GM06990 (cell line): Measurements from ENCODE around the gene PTK7.

Source experiments
- DNase-seq: peaks from one replicate; pipeline ENCODE4 v3.0.0-alpha.2; 2011; ENCODE audit not compliant: insufficient read length; ENCODE audit errors: extremely low read depth
- H3K27me3 ChIP-seq: replicated peaks from 2 replicates; pipeline ENCODE4 v1.6.0; 2011; ENCODE audit warnings: low read length; ENCODE audit not compliant: control insufficient read depth, insufficient read depth
- H3K36me3 ChIP-seq: 2 replicates; pipeline ENCODE4 v1.5.1; 2011; ENCODE audit warnings: low read length; ENCODE audit not compliant: control insufficient read depth, insufficient read depth
- H3K4me3 ChIP-seq: replicated peaks from 2 replicates; pipeline ENCODE4 v1.5.1; 2011; ENCODE audit warnings: low read depth, mild to moderate bottlenecking, control low read depth, low read length
- TF ChIP-seq, protein P1 (sequence below): IDR thresholded peaks from 2 replicates; pipeline ENCODE4 v1.5.1; 2011; ENCODE audit warnings: low read length, control low read depth, mild to moderate bottlenecking, inconsistent platforms; ENCODE audit not compliant: insufficient read depth, poor library complexity, severe bottlenecking

The PTK7 gene

DNA sequence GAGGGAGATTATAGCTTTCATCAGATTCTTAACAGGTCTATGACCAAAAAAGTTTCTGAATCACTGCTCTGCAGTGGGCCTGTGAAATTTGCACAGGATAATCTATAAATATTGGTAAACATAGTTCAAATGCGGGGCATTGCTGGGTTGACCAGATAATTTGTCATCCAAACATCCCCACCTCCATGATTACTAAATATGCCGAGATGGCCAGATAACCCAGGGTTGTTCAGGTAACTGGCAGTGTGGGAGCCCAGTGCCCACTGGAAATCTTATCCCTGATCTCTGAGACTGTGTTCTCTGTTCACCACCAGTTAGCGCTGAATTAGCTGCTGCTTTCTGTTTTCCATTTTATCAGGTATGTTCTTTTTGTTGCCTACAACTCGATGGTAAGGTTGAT is 21.4 kb downstream of the PTK7 start:
- TF ChIP-seq, protein P1, sequence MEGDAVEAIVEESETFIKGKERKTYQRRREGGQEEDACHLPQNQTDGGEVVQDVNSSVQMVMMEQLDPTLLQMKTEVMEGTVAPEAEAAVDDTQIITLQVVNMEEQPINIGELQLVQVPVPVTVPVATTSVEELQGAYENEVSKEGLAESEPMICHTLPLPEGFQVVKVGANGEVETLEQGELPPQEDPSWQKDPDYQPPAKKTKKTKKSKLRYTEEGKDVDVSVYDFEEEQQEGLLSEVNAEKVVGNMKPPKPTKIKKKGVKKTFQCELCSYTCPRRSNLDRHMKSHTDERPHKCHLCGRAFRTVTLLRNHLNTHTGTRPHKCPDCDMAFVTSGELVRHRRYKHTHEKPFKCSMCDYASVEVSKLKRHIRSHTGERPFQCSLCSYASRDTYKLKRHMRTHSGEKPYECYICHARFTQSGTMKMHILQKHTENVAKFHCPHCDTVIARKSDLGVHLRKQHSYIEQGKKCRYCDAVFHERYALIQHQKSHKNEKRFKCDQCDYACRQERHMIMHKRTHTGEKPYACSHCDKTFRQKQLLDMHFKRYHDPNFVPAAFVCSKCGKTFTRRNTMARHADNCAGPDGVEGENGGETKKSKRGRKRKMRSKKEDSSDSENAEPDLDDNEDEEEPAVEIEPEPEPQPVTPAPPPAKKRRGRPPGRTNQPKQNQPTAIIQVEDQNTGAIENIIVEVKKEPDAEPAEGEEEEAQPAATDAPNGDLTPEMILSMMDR = no peak

DNA sequence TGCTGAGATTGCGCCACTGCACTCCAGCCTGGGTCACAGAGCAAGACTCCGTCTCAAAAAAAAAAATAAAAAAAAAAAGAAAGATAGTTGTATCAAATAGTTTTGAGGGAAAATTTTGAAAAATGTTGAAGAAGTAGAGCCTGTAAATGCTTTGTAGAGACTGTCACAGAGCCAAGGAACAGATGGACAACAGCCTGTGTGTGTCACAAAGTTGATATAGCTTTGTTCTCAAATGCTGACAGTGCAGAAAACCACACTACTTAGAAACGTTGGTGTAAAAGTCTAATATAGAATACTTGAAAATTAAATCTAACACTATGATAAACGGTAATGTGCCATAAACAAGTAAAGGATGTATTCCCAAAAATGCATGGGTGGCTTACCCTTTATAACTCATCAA is 25.4 kb downstream of the PTK7 start:
- no peak for DNase-seq
- H3K4me3 ChIP-seq = no peak overlapping the region
- TF ChIP-seq, protein P1 = no peak
- H3K27me3 ChIP-seq = peaks cover 1% of the 10 kb centered on the region; the same call in 1 of the 2 replicates
- H3K36me3 ChIP-seq = no peaks in the 10 kb centered on the region

More for the DNA sequence above, 21.4 kb downstream of the PTK7 start:
- DNase-seq = no peak
- H3K4me3 ChIP-seq = no peak overlapping the region
- no peaks in the 10 kb centered on the region for H3K27me3 ChIP-seq
- H3K36me3 ChIP-seq = no peaks in the 10 kb centered on the region

DNA sequence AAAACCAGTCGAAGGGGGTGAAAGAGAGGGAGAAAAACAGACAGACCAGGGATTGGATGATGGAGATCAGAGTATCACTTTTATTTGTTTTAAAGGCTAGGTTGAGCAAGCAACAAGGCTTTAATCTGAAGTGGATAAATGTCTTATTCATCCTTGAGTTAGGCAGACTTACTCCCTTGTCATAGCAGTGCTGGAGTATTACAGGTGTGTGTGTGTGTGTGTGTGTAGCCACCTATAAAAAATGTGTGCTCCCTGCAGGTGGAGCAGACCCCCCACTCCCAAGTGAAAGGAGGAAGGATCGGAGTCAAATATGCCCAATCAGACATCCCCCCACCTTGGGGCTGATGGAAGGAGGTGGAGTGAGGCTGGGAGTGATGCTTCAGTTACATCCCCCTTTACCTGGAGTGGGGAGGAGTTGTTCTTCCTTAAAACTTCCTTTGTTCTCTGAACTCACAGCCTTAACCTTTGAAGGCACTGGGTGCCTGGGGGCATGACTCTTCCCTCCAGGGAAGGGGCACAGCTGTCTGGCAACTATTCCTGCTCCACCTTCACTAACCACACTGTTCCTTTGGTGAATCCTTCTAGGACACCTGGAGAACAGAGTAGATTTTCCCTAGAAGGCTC is 27.3 kb downstream of the PTK7 start:
- TF ChIP-seq, protein P1 = no peak
- H3K27me3 ChIP-seq = peaks cover 1% of the 10 kb centered on the region; the same call in 1 of the 2 replicates
- DNase-seq = no peak
- H3K4me3 ChIP-seq = no peak overlapping the region
- no peaks in the 10 kb centered on the region for H3K36me3 ChIP-seq

DNA sequence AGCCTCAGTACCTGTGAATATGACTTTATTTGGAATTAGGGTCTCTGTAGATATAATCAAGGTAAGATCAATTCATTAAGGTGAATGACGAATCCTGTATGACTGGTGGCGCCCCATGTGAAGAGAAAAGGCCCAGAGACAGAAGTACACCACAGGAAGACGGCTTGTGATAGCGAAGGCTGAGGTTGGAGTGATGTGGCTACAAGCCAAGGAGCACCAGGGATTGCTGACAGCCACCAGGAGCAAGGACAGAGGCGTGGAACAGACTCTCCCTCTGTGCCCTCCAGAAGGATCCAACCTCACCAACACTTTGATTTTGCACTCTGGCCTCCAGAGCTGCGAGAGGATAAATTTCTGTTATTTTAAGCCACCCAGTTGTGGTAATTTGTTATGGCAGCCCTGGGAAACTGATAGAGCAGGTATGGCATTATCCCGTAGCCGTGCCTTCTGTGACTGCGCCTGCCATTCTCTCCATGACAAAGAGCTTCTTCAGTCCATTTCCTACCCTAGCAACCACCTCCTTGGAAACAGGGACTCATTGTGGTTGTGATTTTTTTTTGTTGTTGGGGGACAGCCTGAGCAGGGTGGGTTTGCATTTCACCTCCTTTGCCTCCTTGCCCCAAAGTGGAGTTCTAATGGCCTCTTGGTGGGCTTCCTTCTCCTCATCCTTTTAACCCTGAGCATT is 29.6 kb downstream of the PTK7 start:
- TF ChIP-seq, protein P1 = no peak
- H3K4me3 ChIP-seq = no peak overlapping the region
- no peak for DNase-seq
- peaks cover 1% of the 10 kb centered on the region; the same call in 1 of the 2 replicates for H3K27me3 ChIP-seq
- no peaks in the 10 kb centered on the region for H3K36me3 ChIP-seq

DNA sequence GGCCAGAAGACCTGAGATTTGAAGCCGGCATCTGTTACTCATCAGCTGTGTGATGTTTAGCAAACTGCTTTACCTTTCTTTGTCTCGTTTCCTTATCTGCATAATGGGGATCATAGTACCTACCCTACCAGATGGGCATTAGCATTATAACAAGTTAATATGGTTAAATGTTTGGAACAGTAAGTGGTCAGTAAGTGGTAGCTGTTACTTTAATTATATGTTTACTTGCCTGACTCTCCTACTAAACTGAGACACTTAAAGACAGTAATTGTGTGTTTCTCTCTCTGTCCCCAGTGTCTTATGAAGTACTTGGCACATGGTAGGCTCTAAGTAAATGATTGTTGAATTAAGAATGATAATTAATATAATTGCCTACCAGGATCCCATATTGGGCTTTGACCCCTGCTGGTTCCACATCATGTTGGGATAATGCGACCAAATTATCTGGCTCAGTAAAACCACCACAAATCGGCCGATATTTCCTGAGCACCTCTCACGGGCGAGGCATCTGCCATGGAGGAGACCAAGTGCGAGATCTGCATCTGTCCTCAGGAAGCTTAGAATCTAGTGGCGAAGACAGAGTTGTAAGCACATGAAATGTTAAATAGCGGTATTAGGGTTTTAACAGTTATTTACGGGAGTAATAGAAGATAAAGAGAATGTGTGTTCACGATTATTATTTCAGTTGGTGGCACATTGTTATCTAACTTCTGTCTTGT is 31.4 kb downstream of the PTK7 start:
- DNase-seq = no peak
- Histone ChIP-seq H3K36me3 (no peaks in the 10 kb centered on the region), H3K27me3 (peaks cover 1% of the 10 kb centered on the region; the same call in 1 of the 2 replicates), H3K4me3 (no peak overlapping the region)
- TF ChIP-seq, protein P1 = no peak
